Mesodermal cell (in vitro differentiated cells): ENCODE data around the gene DSTYK. TPM values are rescaled to one million over a fixed set of nuclear protein-coding genes. Genes with fewer than 3 reads are reported as not detected.

Experiments used
- H3K27ac ChIP-seq: 2 replicates; pipeline ENCODE4 v1.7.0; 2013; ENCODE audit warnings: mild to moderate bottlenecking, low read depth, low read length, moderate library complexity; ENCODE audit not compliant: severe bottlenecking
- H3K36me3 ChIP-seq: 2 replicates; pipeline ENCODE4 v1.7.1; 2013; ENCODE audit warnings: mild to moderate bottlenecking, low read length, moderate library complexity; ENCODE audit not compliant: control insufficient read depth, insufficient read depth
- H3K4me1 ChIP-seq: one replicate; pipeline ENCODE4 v1.7.1; 2013; ENCODE audit warnings: mild to moderate bottlenecking, low read length; ENCODE audit not compliant: insufficient read depth, control insufficient read depth, poor library complexity, severe bottlenecking
- H3K4me3 ChIP-seq: 2 replicates; pipeline ENCODE4 v1.7.0; 2013; ENCODE audit warnings: low read length, control low read depth, mild to moderate bottlenecking; ENCODE audit not compliant: insufficient read depth, poor library complexity, severe bottlenecking; ENCODE audit errors: extremely low read depth
- H3K9me3 ChIP-seq: 2 replicates; pipeline ENCODE4 v1.7.1; 2013; ENCODE audit warnings: mild to moderate bottlenecking, low read length, moderate library complexity; ENCODE audit not compliant: control insufficient read depth
- WGBS, 2 experiments: methylation state at CpG; one replicate each; pipeline ENCODE4 v1.1.5; 2013; ENCODE audit warnings: missing lambda C conversion rate in 2 of 2; ENCODE audit not compliant: insufficient coverage in 2 of 2; 5-methylcytosine and 5-hydroxymethylcytosine counted together
- polyA plus RNA-seq, 2 experiments: library from polyadenylated mRNA; stranded (reverse); fragments of 50-300 nt; gene quantifications; one replicate each; pipeline ENCODE4 v1.2.3, GENCODE V29; 2013

The DSTYK gene
- 7.4 TPM for polyA plus RNA-seq (2013, experiment 1 of 2)
- 6.4 TPM for polyA plus RNA-seq (2013, experiment 2 of 2)

- Histone ChIP-seq H3K27ac (peak within 1 kb of the TSS; percentile 83), H3K36me3 (no peaks in the 10 kb centered on the region), H3K4me1 (peaks cover 9% of the 10 kb centered on the region), H3K4me3 (peak within 1 kb of the TSS; percentile 87), H3K9me3 (no peaks in the 10 kb centered on the region)
- WGBS, 2 experiments, result 0% methylated on average over 40 to 42 of the region's 67 CpGs
Observed at GRCh38 chr1:205211169-205211838, at the start of gene DSTYK. DSTYK (minus strand) TSS chr1:205211702; CDS start chr1:205211535, 167 bp downstream.

DNA sequence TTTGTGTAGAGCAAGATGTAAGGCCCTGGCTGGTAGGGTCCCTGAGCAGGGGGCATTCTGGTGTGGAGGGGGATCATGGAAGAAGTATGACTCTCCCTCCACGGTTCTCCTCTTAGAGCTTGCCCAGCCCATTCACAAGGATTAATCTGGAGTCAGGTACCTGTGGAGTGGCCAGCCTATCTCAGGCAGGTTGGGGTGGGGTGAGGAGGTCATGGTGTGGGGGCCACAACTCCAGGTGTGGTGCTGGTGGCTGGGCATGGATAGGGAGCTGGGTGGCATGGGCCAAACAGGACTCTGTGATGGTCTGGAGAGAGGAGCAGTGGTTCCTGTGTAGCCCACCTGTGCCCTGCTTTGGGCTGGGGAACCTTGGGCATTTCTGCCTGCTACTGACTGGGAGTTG, 48.5 kb upstream of the DSTYK start:
- Histone ChIP-seq H3K27ac (no peak overlapping the region), H3K4me1 (peaks cover 41% of the 10 kb centered on the region), H3K36me3 (no peaks in the 10 kb centered on the region), H3K4me3 (no peak overlapping the region), H3K9me3 (no peaks in the 10 kb centered on the region)
- WGBS, 2 experiments, result no CpG with 5 or more reads among the region's 1 CpG

- Histone ChIP-seq H3K27ac (no peak overlapping the region), H3K36me3 (no peaks in the 10 kb centered on the region), H3K4me3 (no peak overlapping the region)
Observed at GRCh38 chr1:205259324-205259832, 47.9 kb upstream of the DSTYK start.

GRCh38 chr1:205258719-205259118, 47.2 kb upstream of the DSTYK start:
- H3K4me3 ChIP-seq, result no peak overlapping the region
- H3K4me1 ChIP-seq, result peaks cover 41% of the 10 kb centered on the region
- no peaks in the 10 kb centered on the region for H3K9me3 ChIP-seq
- 83% methylated on average over 6 to 7 of the region's 8 CpGs for WGBS, 2 experiments
- H3K36me3 ChIP-seq, result no peaks in the 10 kb centered on the region
- no peak overlapping the region for H3K27ac ChIP-seq

More at GRCh38 chr1:205259324-205259832, 47.9 kb upstream of the DSTYK start:
- 86 to 89% methylated on average over 5 to 7 of the region's 10 CpGs for WGBS, 2 experiments
- Histone ChIP-seq H3K9me3 (no peaks in the 10 kb centered on the region), H3K4me1 (peaks cover 41% of the 10 kb centered on the region)

DNA sequence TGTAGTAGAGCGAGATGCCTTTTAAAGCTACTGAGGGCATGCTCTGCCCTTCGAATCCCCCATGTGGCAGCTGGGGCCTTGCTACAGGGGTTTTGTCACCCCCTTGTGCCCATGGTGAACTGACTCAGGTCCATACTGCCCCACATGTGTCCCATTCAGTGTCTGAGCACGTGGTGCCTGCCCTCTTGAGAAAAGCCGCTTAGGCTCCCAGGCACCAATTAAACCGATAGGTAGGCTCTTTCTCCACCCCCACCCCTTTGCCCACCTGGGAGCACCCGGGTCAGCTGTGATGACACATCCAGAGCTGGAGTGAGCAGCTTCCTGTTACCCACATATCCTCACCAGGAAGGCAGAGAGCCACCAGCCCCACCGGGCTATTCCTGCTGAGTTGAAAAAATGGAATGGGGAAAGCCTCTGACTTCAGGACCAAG, 46.8 kb upstream of the DSTYK start:
- Histone ChIP-seq H3K9me3 (no peaks in the 10 kb centered on the region), H3K27ac (no peak overlapping the region), H3K36me3 (no peaks in the 10 kb centered on the region), H3K4me1 (peaks cover 39% of the 10 kb centered on the region), H3K4me3 (no peak overlapping the region)
- 73 to 78% methylated on average over 4 to 6 of the region's 7 CpGs for WGBS, 2 experiments

DNA sequence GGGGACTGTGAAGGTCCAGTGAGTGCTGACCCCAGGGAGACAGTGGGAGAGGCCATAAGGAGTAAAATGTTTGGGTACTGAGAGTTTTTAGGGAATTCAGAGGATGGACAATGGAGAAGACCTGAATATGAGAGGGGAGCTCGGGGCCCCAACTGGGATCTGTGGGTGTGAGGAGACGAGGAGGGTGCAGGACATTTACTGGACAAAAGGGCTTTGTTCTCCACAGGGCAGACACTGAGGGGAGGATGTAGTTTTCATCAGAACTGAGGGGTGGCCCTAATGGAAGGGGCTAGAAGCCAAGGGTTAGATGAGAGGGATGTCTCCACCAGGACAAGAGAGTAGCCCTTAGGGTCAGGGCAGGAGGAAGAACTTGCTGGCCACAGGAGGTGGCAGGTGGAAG, 46.2 kb upstream of the DSTYK start:
- H3K36me3 ChIP-seq, result no peaks in the 10 kb centered on the region
- no peak overlapping the region for H3K4me3 ChIP-seq
- WGBS, 2 experiments, result 83% methylated on average over 2 of the region's 2 CpGs; no CpG with 5 or more reads in 1 of the 2 experiments
- H3K27ac ChIP-seq, result no peak overlapping the region
- no peaks in the 10 kb centered on the region for H3K9me3 ChIP-seq
- peaks cover 34% of the 10 kb centered on the region for H3K4me1 ChIP-seq

DNA sequence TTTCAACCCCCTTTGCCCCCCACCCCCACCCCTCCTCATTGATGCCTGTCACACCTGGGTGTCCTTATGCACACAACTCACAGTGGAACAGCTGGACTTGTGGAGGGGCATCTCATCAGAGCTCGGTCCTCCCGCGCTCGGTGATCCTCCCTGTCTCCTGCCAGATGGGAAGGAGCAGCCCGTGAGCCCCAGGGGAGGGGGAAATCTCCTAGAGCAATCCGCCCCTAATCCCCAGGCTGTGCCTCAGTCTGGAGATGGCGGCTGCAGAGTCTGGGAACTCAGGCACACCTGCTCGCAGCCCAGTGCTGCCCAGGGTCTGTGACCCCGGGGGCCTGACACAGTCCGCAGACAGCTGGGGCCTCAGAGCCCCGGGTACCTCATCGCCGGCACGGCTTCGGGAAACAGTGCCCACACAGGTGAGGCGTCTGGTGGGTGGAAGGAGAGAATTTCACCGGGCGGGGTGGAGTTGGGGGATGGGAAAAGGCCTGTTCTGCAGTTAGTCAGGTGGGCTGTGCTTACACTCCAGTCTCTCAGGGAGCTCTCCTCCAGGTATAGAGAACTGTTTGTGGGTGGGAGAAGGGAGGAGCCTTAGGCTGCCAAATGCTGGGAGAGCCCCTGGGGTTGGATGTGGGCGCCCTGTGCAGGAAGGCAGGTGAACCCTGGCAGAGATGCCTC, 45.6 kb upstream of the DSTYK start:
- Histone ChIP-seq H3K27ac (no peak overlapping the region), H3K36me3 (no peaks in the 10 kb centered on the region), H3K4me1 (peaks cover 28% of the 10 kb centered on the region), H3K4me3 (no peak overlapping the region), H3K9me3 (no peaks in the 10 kb centered on the region)
- 91 to 95% methylated on average over 13 to 15 of the region's 19 CpGs for WGBS, 2 experiments

- H3K27ac ChIP-seq, result no peak overlapping the region
- H3K36me3 ChIP-seq, result no peaks in the 10 kb centered on the region
- peaks cover 18% of the 10 kb centered on the region for H3K4me1 ChIP-seq
- H3K9me3 ChIP-seq, result no peaks in the 10 kb centered on the region
- 37 to 55% methylated on average over 6 to 7 of the region's 8 CpGs for WGBS, 2 experiments
- no peak overlapping the region for H3K4me3 ChIP-seq
Observed at GRCh38 chr1:205255941-205256780, 44.7 kb upstream of the DSTYK start.

- H3K4me3 ChIP-seq, result no peak overlapping the region
- no peaks in the 10 kb centered on the region for H3K36me3 ChIP-seq
- H3K9me3 ChIP-seq, result no peaks in the 10 kb centered on the region
- H3K27ac ChIP-seq, result no peak overlapping the region
- H3K4me1 ChIP-seq, result peaks cover 4% of the 10 kb centered on the region
- 85% methylated on average over 5 of the region's 5 CpGs; no CpG with 5 or more reads in 1 of the 2 experiments for WGBS, 2 experiments
Observed at GRCh38 chr1:205251576-205251975, 40.1 kb upstream of the DSTYK start.

GRCh38 chr1:205250699-205251098, 39.2 kb upstream of the DSTYK start:
- WGBS, 2 experiments, result 69 to 74% methylated on average over 6 of the region's 6 CpGs
- no peaks in the 10 kb centered on the region for H3K9me3 ChIP-seq
- no peak overlapping the region for H3K4me3 ChIP-seq
- peaks cover 4% of the 10 kb centered on the region for H3K4me1 ChIP-seq
- H3K36me3 ChIP-seq, result no peaks in the 10 kb centered on the region
- no peak overlapping the region for H3K27ac ChIP-seq
